ENCODE data around the gene CC2D2A. TPM values are rescaled to one million over a fixed set of nuclear protein-coding genes. Genes with fewer than 3 reads are reported as not detected.

The CC2D2A gene
- polyA plus RNA-seq, 3 donors from 2014 or later = 0.29 to 0.75 (median 0.64) TPM

GRCh38 chr4:15481961-15482745 is 12.5 kb downstream of the CC2D2A start:
- no peak overlapping the region for H3K4me3 Mint-ChIP-seq
- H3K36me3 Mint-ChIP-seq = peaks cover 5 to 12% (median 6%) of the 10 kb centered on the region in 3 donors
- no peak overlapping the region for H3K27ac Mint-ChIP-seq
- DNase-seq = no peak
- no peaks in the 10 kb centered on the region for H3K9me3 Mint-ChIP-seq
- peaks cover 0 to 1% (median 0%) of the 10 kb centered on the region in 3 donors for H3K27me3 Mint-ChIP-seq (ENCODE audit: low read depth in 3 of 3)
- no peaks in the 10 kb centered on the region for H3K4me1 Mint-ChIP-seq

GRCh38 chr4:15482842-15483241 is 13.2 kb downstream of the CC2D2A start:
- H3K36me3 Mint-ChIP-seq = peaks cover 6 to 12% (median 9%) of the 10 kb centered on the region in 3 donors
- H3K4me3 Mint-ChIP-seq = no peak overlapping the region
- peaks cover 0 to 1% (median under 1%) of the 10 kb centered on the region in 3 donors for H3K27me3 Mint-ChIP-seq (ENCODE audit: low read depth in 3 of 3)
- H3K4me1 Mint-ChIP-seq = no peaks in the 10 kb centered on the region
- no peak for DNase-seq
- H3K9me3 Mint-ChIP-seq = peaks cover 0 to 6% (median 1%) of the 10 kb centered on the region in 6 donors
- no peak overlapping the region for H3K27ac Mint-ChIP-seq

- Mint-ChIP-seq H3K27me3 (ENCODE audit: low read depth in 3 of 3) (peaks cover 0 to 5% (median 1%) of the 10 kb centered on the region in 3 donors), H3K4me3 (no peak overlapping the region), H3K36me3 (peaks cover 25 to 29% (median 27%) of the 10 kb centered on the region in 3 donors), H3K4me1 (no peaks in the 10 kb centered on the region), H3K27ac (no peak overlapping the region), H3K9me3 (peaks cover 0 to 19% (median 12%) of the 10 kb centered on the region in 6 donors)
- no peak for DNase-seq
Measured at GRCh38 chr4:15488136-15488535, 18.5 kb downstream of the CC2D2A start.

GRCh38 chr4:15488658-15489470 is 19.2 kb downstream of the CC2D2A start:
- Mint-ChIP-seq H3K36me3 (peaks cover 23 to 29% (median 27%) of the 10 kb centered on the region in 3 donors), H3K4me3 (no peak overlapping the region), H3K27me3 (ENCODE audit: low read depth in 3 of 3) (peaks cover 0 to 5% (median 1%) of the 10 kb centered on the region in 3 donors), H3K27ac (no peak overlapping the region), H3K9me3 (peaks cover 0 to 19% (median 12%) of the 10 kb centered on the region in 6 donors), H3K4me1 (no peaks in the 10 kb centered on the region)
- DNase-seq = no peak

GRCh38 chr4:15489551-15489950 is 19.9 kb downstream of the CC2D2A start:
- no peaks in the 10 kb centered on the region for H3K4me1 Mint-ChIP-seq
- no peak overlapping the region for H3K27ac Mint-ChIP-seq
- H3K4me3 Mint-ChIP-seq = no peak overlapping the region
- H3K27me3 Mint-ChIP-seq (ENCODE audit: low read depth in 3 of 3) = peaks cover 0 to 5% (median 1%) of the 10 kb centered on the region in 3 donors
- no peak for DNase-seq
- peaks cover 0 to 19% (median 12%) of the 10 kb centered on the region in 6 donors for H3K9me3 Mint-ChIP-seq
- peaks cover 17 to 29% (median 21%) of the 10 kb centered on the region in 3 donors for H3K36me3 Mint-ChIP-seq

- H3K4me1 Mint-ChIP-seq = no peaks in the 10 kb centered on the region
- H3K4me3 Mint-ChIP-seq = no peak overlapping the region
- DNase-seq = no peak
- peaks cover 0 to 2% (median 0%) of the 10 kb centered on the region in 3 donors for H3K27me3 Mint-ChIP-seq (ENCODE audit: low read depth in 3 of 3)
- peaks cover 19 to 26% (median 23%) of the 10 kb centered on the region in 3 donors for H3K36me3 Mint-ChIP-seq
- peaks cover 0 to 16% (median 8%) of the 10 kb centered on the region in 6 donors for H3K9me3 Mint-ChIP-seq
- no peak overlapping the region for H3K27ac Mint-ChIP-seq
Measured at GRCh38 chr4:15493411-15493810, 23.7 kb downstream of the CC2D2A start.

- peaks cover 0 to 2% (median 0%) of the 10 kb centered on the region in 3 donors for H3K27me3 Mint-ChIP-seq (ENCODE audit: low read depth in 3 of 3)
- DNase-seq = no peak
- no peak overlapping the region for H3K27ac Mint-ChIP-seq
- H3K9me3 Mint-ChIP-seq = peaks cover 0 to 9% (median 0%) of the 10 kb centered on the region in 6 donors
- peaks cover 5 to 20% (median 12%) of the 10 kb centered on the region in 3 donors for H3K36me3 Mint-ChIP-seq
- H3K4me3 Mint-ChIP-seq = no peak overlapping the region
- H3K4me1 Mint-ChIP-seq = no peaks in the 10 kb centered on the region
Measured at GRCh38 chr4:15495621-15496020, 25.9 kb downstream of the CC2D2A start.

- Mint-ChIP-seq H3K4me1 (no peaks in the 10 kb centered on the region), H3K4me3 (no peak overlapping the region), H3K27me3 (ENCODE audit: low read depth in 3 of 3) (peaks cover 0 to 2% (median 0%) of the 10 kb centered on the region in 3 donors), H3K27ac (no peak overlapping the region), H3K9me3 (peaks cover 0 to 9% (median 0%) of the 10 kb centered on the region in 6 donors), H3K36me3 (peaks cover 9 to 17% (median 14%) of the 10 kb centered on the region in 3 donors)
- no peak for DNase-seq
Measured at GRCh38 chr4:15498356-15498755, 28.7 kb downstream of the CC2D2A start.

GRCh38 chr4:15500701-15501100 is 31.0 kb downstream of the CC2D2A start:
- DNase-seq = no peak
- peaks cover 9 to 20% (median 14%) of the 10 kb centered on the region in 3 donors for H3K36me3 Mint-ChIP-seq
- no peak overlapping the region for H3K27ac Mint-ChIP-seq
- H3K9me3 Mint-ChIP-seq = peaks cover 0 to 9% (median 0%) of the 10 kb centered on the region in 6 donors
- H3K4me1 Mint-ChIP-seq = no peaks in the 10 kb centered on the region
- peak overlapping the region in 1 of 5 donors; percentile 5 for H3K4me3 Mint-ChIP-seq
- peaks cover 0 to 2% (median 0%) of the 10 kb centered on the region in 3 donors for H3K27me3 Mint-ChIP-seq (ENCODE audit: low read depth in 3 of 3)

- H3K4me3 Mint-ChIP-seq = no peak overlapping the region
- H3K27ac Mint-ChIP-seq = no peak overlapping the region
- DNase-seq = no peak
- H3K9me3 Mint-ChIP-seq = peaks cover 0 to 9% (median 0%) of the 10 kb centered on the region in 6 donors
- no peaks in the 10 kb centered on the region for H3K4me1 Mint-ChIP-seq
- H3K27me3 Mint-ChIP-seq (ENCODE audit: low read depth in 3 of 3) = peaks cover 0 to 2% (median 0%) of the 10 kb centered on the region in 3 donors
- H3K36me3 Mint-ChIP-seq = peaks cover 9 to 17% (median 15%) of the 10 kb centered on the region in 3 donors
Measured at GRCh38 chr4:15501941-15502340, 32.3 kb downstream of the CC2D2A start.

- H3K4me3 Mint-ChIP-seq = no peak overlapping the region
- peaks cover 0 to 5% (median 0%) of the 10 kb centered on the region in 6 donors for H3K9me3 Mint-ChIP-seq
- peaks cover 0 to 2% (median 0%) of the 10 kb centered on the region in 3 donors for H3K27me3 Mint-ChIP-seq (ENCODE audit: low read depth in 3 of 3)
- no peak overlapping the region for H3K27ac Mint-ChIP-seq
- no peak for DNase-seq
- peaks cover 14 to 19% (median 17%) of the 10 kb centered on the region in 3 donors for H3K36me3 Mint-ChIP-seq
- no peaks in the 10 kb centered on the region for H3K4me1 Mint-ChIP-seq
Measured at GRCh38 chr4:15502384-15502783, 32.7 kb downstream of the CC2D2A start.

- peaks cover 9 to 24% (median 16%) of the 10 kb centered on the region in 3 donors for H3K36me3 Mint-ChIP-seq
- peaks cover 0 to 2% (median 0%) of the 10 kb centered on the region in 3 donors for H3K27me3 Mint-ChIP-seq (ENCODE audit: low read depth in 3 of 3)
- no peak overlapping the region for H3K4me3 Mint-ChIP-seq
- H3K9me3 Mint-ChIP-seq = no peaks in the 10 kb centered on the region
- no peak overlapping the region for H3K27ac Mint-ChIP-seq
- no peak for DNase-seq
- no peaks in the 10 kb centered on the region for H3K4me1 Mint-ChIP-seq
Measured at GRCh38 chr4:15504041-15504440, 34.4 kb downstream of the CC2D2A start.

GRCh38 chr4:15506464-15506863 is 36.8 kb downstream of the CC2D2A start:
- peaks cover 12 to 27% (median 20%) of the 10 kb centered on the region in 3 donors for H3K36me3 Mint-ChIP-seq
- no peaks in the 10 kb centered on the region for H3K4me1 Mint-ChIP-seq
- no peak overlapping the region for H3K4me3 Mint-ChIP-seq
- DNase-seq = no peak
- H3K27me3 Mint-ChIP-seq (ENCODE audit: low read depth in 3 of 3) = peaks cover 0 to under 1% (median 0%) of the 10 kb centered on the region in 3 donors
- H3K9me3 Mint-ChIP-seq = no peaks in the 10 kb centered on the region
- no peak overlapping the region for H3K27ac Mint-ChIP-seq
